ENCODE measurements around the gene DUSP16.

DUSP16 gene

DNA sequence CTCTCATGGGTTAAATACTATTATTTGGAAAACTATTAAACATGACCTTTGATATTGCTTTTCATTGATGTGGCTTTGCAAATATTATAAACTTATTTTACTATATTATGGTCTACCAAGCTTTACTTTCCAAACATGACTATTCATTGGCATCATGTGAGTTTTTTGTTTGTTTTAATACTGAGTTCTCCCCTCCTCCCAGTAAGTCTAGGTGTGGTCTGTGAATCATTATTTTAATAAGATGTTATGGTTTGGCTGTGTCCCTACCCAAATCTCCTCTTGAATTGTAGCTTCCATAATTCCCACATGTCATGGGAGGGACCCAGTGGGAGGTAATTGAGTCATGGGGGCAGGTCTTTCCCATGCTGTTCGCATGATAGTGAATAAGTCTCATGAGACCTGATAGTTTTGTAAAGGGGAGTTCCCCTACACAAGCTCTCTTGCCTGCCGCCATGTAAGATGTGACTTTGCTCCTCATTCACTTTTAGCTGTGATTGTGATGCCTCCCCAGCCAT lies 125.8 kb downstream of the DUSP16 start:
- DNase-seq: no peak

DNA sequence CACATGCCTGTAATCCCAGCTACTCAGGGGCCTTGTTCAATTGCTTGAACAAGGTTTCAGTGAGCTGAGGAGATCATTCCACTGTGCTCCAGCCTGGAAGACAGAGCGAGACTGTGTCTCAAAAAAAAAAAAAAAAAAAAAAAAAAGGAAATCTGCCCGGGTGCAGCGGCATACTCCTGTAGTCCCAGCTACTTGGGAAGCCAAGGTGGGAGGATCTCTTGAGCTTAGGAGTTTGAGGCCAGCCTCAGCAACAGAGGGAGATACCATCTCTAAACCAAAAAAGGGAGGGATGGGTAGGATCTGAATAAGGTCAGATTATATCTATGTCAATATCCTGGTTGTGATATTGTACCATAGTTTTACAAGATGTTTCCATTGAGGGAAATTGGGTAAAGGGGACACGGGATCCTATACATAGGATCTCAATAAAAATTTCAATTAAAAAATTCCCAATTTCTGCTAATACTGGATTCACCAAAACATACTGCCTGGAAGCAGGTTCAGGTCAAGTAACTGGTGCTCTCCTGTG lies 129.4 kb downstream of the DUSP16 start:
- no peak for DNase-seq

DNA sequence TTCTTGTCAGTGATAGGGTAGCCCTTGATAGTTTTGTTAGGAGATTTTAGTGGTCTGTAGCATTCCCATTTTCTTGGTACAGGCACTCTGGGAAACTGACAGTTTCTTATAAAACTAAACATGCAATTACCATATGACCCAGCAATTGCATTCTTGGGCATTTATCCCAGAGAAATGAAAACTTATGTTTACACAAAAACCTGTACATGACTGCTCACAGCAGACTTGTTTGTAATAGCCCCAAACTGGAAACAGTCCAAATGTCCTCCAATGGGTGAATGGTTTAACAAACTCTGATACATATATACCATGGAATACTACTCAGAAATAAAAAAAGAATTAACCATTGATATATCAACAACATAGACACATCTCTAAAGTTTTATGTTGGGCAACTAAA lies 130.3 kb downstream of the DUSP16 start:
- DNase-seq: no peak

DNA sequence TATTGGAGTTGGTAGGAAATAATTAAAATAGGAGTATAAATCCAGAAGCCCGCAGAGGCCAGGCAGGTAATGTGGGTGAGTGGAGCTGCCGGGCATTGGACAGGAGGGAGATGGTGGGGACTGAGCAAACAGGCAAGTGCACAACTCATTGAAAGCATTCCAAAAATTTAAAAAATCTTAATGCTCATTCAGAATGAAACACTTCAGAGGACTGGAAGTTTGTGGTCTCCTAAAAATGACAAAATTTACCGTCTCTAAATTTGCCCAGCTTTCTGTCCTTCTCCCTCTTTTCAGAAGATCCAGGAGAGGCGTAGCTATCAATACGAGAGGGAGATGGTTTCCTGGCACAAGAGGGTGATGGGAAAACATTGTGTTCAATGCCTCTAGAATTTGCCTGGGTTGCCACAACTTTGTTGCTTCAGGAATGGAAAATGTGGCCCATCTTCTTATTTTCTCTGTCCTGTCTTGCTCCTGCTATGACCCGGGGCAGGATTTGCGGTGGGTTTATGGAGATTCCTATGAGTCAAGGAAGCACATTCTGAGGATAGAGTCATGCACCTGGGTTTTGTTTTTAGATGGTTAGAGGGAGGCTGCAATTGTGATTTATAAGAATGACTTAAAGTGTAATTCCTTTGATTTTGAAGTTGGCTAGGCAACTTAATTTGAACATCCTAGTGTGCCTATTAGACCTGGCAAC lies 133.6 kb downstream of the DUSP16 start:
- DNase-seq: no peak

DNA sequence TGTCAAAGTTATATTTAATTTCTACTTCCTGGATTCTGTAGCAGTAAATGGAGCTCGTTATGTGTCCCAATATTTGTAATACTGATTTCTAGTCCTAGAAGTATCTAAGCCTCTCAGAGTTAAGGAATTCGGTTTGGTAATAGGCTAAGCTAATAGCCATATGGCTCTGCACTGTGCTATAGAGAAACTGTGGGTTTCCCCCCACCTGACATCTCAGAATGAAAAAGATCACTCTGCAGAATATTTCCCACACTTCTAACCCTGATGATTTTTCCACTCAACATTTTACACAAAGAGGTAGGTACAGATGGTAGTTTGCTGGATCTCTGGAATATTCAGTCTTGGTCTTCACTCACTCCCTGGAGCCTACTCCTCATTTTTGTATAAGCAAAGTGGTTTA lies 134.6 kb downstream of the DUSP16 start:
- DNase-seq: no peak

DNA sequence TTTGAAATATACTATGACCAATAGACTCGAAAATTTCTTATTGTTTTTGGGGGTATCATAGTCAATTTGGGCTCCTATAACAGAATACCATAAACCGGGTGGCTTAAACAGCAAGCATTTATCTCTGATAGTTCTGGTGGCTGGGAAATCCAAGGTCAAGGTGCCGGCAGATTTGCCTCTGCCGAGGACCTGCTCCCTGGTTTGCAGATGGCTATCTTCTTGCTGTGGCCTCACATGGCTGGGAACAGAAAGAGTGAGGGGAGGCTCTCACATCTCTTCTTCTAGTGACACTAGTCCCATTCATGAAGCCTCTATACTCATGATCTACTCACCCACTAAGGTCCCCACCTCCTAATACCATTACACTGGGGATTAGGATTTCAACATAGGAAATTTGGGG lies 135.1 kb downstream of the DUSP16 start:
- DNase-seq: no peak

DNA sequence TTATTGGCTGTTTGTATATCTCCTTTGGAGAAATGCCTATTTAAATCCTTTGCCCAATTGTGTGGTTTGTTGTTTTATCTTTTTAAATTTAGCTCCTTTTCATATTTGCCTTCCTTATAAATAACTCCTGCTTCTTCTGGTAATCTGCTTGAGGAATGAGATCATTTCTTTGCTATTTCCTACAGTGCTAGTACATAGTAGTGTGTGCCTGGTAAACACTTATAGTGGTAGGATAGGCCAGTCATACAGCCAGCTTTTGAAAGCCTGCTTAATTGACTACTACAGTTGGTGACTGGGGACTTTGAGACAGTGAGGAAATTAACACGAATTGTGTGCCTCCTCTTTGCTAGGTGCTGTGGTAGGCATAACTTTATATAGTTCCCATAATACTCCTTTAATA lies 137.0 kb downstream of the DUSP16 start:
- DNase-seq: no peak

DNA sequence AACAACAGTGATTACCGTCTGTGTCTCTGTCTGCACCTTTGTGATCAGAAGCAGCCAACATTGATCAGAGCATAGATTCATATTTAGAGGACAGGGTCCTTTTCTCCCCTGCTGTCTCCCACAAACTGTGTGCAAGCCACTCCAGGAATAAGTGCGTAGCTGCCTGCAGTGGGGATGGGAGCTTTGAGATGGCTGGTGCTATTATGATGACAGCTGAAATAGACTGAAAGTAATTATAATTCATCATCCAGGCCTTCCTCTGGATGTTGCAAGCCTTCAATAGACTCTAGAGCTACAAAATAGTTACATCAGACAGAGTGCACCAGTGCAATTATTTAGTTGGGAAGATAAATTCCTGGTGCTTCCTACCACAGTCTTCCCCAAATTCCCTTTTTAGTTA lies 137.7 kb downstream of the DUSP16 start:
- DNase-seq: no peak

All from stimulated activated CD4-positive, alpha-beta T cell treated with anti-CD3 and anti-CD28 coated beads, Interleukin-4, amount 100 ng/mL, for 4 hours (primary cell).